Activated naive CD4-positive, alpha-beta T cell treated with Interleukin-2 at 50 U/mL for 16 hours (primary cell): ENCODE data around the gene PSME1.
"Not testable (repeated sequence)": the region's sequence is repeated elsewhere in the genome, so short reads cannot be mapped to it uniquely, and the experiment has no call there.

ENCODE experiments used
- DNase-seq: peaks from one replicate; pipeline ENCODE4 v3.0.0-alpha.2; 2020

The PSME1 gene

DNA sequence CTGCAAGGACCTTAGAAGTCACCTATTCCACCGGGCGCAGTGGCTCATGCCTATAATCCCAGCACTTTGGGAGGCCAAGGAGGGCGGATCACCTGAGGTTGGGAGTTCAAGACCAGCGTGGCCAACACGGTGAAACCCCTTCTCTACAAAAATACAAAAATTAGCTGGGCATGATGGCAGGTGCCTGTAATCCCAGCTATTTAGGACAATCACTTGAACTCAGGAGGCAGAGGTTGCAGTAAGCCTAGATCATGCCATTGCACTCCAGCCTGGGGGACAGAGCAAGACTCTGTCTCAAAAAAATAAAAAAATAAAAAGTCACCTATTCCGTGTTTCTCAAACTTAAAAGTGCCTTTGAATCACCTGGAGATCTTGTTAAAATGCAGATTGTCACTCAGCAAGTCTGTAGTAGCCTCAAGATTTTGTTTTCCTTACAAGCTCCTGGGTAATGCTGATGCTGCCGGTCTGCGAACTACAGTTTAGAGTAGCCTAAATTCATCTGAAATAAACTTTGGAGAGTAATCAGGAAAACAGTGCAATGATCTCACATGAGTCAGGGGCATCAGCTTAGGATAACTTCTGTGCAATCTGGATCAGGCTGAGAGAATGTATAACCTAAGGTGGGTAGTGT, 30.3 kb upstream of the PSME1 start:
- DNase-seq: not testable (repeated sequence)

DNA sequence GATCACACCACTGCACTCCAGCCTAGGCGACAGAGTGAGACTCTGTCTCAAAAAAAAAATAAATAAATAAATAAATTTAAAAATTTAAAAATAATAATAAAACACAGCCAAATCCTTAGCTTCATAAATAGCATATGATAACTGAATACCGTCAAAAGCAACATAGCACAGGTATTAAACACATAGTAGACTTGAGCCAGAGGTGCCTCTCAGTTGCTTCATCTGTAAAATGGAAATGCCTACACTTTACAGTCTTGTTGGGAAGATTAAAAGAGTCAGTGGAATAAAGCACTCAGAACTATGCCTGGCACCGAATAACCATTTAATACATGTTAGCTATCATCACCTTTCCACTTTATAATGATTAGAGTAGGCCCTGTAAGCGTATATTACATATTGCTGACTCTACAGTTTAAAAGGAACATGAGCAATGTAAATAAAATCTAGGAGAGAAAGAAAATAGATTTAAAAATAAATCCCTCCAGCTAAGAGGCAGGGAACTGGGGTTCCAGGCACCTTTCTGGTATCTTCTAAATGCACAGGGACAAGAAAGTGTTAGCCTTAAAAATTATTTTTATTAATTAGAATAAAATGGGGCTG, 29.2 kb upstream of the PSME1 start:
- DNase-seq: no peak

DNA sequence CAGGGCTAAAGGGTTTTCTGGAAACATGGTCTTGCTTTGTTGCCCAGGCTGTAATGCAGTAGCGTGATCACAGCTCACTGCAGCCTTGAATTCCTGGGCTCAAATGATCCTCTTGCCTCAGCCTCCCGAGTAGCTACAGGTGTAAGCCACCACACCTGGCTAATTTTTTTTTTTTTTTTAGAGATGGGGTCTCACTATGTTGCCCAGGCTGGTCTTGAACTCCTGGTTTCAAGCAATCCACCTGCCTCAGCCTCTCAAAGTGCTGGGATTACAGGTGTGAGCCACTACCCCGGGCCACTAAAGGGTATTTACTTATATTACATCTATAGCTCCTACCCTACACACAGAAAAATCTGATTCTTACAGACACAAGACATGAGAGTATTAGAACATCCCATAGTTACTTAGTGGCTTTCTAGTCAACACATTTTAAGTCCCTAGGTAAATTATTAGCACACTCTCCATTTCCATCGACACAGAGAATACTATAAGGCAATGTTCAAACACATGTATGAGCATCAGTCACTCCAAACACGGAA, 27.6 kb upstream of the PSME1 start:
- no peak for DNase-seq

DNA sequence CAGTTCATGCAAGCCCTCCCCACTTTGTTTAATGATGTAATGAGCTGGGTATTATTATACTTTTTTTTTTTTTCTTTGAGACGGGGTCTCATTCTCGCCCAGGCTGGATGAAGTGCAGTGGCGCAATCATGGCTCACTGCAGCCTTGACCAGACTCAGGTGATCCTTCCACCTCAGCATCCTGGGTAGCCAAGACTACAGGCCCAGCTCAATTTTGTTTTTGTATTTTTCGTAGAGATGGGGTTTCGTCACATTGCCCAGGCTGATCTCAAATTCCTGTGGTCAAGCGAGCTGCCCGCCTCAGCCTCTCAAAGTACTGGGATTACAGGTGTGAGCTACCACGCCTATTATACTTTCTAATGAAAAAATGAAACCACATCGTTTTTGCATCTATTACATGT, 25.9 kb upstream of the PSME1 start:
- DNase-seq: no peak

DNA sequence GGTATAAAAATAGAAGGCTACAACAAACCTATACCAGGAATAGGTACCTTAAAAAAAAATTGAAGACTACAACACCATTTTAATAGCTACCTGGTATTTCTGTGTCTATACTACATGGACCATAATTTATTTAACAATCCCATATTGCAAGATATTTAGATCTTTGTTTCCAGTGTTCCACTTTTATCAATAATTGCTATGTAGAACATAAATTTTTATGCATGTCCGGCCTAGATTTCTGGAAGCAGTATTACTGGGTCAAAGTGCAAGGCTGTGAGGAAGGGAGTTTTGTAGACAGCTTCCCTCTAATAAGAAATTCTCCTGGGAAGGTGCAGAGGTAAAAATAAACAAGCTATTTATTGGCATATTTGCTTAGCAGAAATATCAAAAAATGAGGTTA, 25.5 kb upstream of the PSME1 start:
- DNase-seq: no peak

DNA sequence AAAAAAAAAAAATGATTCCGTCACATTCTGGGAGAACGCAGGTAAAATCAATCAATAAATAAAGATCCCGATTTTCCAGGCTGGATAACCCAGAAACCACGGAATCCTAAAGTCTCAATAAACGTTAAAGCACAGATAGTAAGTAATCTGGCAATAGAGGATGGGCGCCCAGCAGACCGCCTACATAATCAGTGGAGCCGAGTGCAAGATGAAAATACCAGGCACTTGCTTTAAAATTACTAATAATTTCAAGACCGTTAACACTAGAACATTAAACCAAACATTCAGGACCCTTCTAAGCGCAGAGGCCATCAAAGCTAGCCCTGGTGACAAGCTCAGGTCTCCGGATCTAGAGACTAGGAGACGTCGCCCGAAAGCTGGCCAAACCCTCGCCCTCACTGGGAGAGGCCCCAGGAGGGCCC, 22.6 kb upstream of the PSME1 start:
- DNase-seq: no peak

DNA sequence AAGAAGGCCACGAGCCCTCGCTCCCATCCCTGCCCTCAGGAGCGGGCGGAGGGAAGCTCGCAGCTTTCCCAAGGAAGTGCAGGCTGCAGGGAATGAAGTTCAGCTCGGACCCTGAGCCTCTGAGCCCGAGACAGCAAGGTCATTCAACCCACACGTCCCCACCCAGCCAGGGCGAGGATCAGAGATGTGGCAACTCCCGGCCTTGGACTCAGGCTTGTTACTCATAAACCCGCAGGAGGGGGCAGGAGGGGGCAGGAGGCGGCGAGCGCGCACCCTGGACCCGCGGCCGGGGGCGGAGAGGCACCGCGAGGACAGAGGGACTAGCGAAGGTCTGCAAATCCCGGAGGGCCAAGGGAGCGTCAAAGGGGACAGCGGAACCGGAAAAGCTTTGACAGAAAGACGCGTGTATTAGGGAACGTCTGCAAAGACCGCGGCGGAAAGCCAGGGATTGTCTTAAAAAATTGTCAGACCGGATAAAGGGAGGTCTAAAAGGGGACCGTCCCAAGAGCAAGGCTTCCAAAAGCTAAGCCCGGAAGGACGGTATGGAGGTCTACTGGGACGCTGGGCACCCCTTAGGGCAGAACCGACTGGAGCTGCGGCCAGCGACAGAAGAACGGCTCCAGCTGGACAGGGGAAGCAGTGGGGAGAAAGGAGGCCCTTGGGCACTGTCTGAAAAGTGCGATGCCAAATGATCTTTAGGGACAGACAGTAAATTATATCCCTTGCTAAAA, 22.0 kb upstream of the PSME1 start:
- peak; percentile 80 for DNase-seq

DNA sequence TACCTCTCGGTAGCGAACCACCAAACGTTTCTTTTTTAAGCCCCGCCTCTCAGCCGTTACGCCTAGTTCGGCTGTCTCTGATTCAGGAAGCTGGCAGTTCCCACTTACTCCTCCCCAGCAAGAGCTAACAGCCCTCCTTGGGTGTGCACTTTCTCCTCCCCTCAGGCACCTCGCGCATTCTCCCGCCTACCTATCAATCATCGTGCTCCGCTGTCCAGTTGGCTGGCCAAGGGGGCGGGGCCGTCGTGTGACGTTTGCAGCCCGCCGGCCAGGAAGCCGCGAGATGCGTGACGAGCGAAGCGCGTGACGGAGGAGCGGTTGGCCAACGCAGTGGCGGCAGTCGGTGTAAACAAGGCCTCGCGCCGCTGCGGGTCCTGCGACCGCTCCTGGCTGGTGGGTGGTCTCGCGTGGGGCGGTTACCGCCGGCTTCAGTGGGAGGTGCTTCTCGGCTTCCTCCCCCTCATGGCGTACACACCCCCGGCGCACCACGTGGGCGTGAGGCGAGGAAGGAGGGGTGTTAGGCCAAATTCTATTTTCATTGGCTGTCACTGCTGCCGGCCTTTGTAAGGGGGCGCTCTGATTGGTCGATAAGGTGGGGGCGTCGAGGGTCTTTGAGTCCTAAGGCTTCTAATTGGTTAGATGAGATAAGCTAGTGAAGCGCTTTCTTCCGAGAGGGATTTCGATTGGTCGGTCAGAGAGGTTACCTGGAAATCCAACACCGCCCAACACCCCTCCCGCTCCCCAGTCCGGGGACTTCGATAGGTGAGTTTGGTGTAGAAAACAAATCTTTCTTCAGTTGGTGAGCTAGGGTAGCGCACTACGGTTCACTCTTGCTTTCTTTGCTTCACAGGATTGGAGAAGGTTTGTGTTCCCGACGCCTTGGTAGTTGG, 21.2 kb upstream of the PSME1 start, which contains the start of the genes DCAF11 and NRL:
DCAF11 (plus strand) TSS at position 246 of the 890 bp plus-strand sequence. CDS start 818 bp downstream, outside the sequence.
NRL (minus strand) TSS at position 418 of the 890 bp plus-strand sequence. CDS start 32,101 bp downstream, outside the sequence.
- peak; percentile 98 for DNase-seq

DNA sequence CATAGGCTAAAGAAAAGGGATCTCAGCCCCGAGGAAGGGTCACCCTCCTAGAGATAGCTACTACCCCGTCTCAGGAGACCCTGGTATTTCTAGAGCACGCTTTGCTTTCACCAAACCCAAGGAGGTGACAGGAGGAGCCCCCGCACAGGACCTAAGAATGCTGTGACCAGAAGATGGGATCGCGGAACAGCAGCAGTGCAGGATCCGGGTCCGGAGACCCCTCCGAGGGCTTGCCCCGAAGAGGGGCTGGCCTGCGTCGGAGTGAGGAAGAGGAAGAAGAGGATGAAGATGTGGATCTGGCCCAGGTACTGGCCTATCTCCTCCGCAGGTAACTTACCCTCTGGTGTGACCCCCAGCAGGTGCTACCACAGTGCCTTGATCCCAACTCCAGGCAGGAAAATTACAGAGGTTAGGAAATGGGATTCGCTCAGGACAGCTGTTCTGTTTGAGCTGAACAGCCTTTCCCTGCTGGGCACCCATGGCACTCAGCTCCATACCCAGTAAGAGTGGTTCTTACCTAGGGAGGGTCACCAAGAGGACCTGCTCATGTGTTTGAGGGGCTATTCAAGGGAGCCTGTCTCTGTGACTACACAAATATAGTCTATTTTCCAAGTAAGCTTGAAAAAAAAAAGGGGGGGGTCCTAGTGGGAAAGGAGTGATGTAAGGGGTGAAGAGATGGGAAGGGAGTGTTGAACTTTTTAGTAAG, 20.4 kb upstream of the PSME1 start:
- DNase-seq: no peak

DNA sequence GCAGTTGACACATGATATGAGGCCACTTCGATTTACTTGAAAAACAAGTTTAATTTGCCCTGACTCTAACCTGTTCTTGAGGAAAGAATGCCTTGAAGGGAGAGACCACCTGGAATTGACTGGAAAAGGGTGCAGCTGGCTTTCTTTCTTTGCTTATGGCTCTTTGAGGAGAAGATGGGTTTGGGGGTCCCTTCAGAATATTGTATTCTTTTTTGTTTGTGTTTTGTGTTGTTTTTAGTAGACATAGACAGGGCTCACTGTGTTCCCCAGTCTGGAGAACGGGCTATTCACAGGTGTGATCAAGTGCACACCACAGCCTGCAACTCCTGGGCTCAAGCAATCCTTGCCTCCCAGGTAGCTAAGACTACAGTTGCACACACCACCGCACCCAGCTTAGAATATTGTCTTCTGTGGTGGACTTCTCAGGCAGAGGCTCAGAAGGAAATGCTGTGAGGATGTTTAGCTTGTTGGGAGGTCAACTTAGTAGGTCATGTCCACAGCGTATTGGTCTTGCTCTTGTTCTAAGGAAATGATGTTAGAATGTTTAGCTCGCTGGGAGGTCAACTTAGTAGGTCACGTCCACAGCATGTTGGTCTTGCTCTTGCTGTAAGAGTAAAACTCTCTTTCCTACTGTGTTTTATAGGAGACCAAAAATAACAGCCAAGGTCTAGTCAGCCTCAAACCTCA, 19.7 kb upstream of the PSME1 start:
- no peak for DNase-seq

DNA sequence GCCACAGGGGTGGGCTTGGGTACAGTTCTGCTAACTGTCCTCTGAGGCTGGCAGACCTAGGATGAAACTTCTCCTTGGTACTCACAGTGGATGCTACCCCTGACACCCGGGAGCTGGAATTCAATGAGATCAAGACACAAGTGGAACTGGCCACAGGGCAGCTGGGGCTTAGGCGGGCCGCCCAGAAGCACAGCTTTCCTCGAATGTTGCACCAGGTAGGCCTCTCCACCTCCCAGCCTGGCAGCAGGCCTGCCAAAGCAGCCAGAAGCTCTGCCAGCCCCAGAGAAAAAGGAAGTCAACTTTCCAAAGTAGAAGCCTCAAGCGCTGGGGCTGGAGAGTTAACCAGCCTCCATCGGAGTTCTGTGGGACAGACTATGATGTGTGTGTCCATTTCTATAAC, 18.8 kb upstream of the PSME1 start:
- DNase-seq: no peak

DNA sequence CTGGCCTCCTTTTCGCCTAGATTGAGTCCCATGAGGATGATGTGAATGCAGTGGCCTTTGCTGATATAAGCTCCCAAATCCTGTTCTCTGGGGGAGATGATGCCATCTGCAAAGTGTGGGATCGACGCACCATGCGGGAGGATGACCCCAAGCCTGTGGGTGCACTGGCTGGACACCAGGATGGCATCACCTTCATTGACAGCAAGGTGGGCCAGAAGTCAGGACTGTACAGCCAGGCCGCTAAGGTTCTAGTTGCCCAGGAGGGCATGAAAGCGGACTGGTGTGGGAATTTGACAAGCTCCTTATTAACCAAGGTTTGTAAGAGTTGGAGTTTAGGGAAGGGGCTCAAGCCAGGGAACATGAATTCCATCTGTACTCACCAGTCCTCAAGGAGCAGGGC, 16.3 kb upstream of the PSME1 start:
- no peak for DNase-seq

DNA sequence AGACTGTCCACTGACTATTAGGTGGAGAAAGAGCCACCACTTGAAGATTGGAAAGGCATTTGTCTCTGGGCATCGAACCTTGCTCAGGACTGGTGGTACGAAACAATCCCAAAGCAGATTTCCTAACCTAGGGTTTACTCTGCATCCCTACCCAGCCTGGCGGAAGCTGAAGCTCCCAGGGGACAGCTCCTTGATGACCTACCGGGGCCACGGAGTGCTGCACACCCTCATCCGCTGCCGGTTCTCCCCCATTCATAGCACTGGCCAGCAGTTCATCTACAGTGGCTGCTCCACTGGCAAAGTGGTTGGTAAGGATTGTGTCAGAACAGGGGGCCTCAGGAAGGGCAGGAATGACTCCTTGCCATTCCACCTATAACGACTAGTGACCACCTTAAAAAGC, 14.8 kb upstream of the PSME1 start:
- DNase-seq: no peak

DNA sequence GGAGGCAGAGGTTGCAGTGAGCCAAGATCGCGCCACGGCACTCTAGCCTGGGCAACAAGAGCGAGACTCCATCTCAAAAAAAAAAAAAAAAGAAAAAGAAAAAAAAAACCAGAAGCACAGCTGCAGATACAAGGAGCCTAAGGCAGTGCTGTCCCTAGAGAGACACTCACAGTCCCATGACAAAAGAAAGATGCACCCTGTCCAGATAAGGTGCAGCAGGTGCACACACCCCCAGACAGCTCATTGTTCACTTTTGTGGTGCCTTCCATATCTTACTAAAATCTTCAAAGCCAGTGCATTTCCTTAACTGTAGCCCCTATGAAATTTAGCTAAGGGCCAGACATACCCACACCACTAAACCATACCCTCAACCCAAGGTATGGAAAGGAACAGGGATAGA, 13.6 kb upstream of the PSME1 start:
- DNase-seq: no peak

DNA sequence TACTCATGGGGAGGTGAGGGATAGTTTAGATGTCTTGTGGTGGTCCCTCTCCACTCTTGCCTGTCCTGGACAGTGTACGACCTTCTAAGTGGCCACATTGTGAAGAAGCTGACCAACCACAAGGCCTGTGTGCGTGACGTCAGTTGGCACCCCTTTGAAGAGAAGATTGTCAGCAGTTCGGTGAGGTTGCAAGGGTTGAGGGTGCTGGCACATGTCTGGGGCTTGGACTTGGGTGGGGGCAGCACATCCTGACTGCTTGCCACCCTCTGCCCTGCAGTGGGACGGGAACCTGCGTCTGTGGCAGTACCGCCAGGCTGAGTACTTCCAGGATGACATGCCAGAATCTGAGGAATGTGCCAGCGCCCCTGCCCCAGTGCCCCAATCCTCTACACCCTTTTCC, 13.1 kb upstream of the PSME1 start:
- DNase-seq: no peak

DNA sequence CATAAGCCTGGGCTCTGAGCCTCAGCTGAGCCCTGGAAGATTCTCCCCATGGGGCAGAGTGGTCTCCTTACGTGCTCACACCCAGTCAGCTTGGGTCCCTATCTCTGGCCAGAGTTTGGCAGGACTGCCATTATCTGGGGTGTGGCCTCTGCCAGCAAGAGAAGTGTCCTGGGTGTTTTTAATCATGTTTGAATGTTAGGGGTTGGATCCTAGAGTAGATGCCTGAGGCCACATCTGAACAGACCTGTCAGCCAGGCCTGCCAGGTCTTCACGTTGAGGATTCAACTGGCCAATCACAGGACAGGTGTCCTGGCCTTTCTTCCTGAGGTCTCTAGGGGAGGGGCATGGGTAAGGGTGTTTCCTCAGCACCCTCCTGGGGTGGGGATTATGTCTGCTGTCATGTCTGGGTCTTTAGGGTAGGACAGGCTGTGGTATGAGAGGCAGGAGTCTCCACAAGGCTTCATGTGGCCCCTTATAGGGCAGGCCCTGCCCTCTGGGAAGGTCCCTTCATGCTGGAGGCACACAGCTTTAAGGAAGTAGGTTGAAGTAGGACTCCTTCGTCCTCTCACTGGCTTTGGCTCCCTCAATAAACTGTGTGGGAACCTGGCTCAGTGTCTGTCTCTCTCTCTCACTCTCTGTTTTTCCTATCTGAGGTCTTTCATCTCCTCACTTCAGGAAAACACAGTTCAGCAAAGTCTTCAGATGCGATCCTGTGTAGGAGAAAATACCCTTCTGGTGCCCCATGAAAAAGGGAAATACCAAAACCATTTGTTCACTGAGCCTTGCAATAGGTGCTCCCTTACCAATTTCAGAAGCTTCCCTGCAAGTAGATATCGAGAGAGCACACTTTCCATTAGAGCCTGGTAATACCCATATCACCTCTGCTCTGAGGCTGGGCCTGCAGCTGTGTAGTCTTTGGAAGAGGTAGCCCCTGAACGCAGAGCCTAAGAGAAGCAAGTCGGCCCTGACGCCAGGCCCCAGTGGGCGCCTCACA, 12.3 kb upstream of the PSME1 start:
- no peak for DNase-seq

DNA sequence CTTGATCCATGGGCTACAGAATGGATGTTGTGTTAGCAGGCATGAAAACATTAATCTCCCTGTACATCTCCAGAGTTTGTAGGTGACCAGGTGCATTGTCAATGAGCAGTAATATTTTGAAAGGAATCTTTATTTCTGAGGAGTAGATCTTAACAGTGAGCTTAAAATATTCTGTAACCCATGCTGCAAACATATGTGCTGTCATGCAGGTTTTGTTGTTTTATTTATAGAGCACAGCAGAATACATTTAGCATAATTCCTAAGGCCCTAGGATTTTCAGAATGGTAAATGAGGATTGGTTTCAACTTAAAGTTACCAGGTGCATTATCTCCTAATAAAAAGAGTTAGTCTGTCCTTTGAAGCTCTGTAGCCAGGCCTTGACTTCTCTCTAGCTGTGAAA, 9.1 kb upstream of the PSME1 start:
- DNase-seq: no peak

DNA sequence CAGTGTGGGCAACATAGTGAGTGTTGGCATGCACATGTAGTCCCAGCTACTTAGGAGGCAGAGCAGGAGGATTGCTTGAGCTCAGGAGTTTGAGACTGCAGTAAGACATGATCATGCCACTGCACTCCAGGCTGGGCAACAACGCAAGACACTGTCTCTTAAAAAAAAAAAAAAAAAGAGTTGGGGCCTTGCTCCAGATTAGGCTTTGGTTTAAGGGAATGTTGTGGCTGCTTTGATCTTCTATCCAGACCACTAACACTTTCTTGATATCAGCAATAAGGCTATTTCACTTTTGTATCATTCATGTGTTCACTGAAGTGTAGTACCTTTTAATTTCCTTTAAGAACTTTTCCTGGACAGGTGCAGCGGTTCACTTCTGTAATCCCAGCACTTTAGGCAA, 8.3 kb upstream of the PSME1 start:
- DNase-seq: no peak

DNA sequence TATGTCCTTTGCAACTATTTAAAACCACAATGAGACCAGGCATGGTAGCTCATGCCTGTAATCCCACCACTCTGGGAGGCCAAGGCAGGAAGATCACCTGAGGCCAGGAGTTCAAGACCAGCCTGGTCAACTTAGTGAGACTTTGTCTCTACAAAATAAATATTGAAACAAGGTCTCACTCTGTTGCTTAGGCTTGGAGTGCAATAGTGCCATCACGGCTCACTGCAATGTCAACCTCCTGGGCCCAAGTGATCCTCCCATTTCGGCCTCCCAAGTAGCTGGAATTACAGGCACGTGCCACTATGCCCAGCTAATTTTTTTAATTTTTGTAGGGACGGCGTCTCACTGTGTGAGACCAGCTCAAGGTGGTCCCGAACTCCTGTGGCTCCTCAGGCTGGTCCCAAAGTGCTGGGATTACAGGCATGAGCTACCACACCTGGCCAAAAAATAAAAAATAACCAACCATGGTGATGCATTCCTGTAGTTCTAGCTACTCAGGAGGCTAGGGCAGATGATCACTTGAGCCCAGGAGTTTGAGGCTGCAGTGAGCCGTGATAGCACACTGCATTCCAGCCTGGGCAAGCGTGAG, 6.5 kb upstream of the PSME1 start:
- DNase-seq: no peak

DNA sequence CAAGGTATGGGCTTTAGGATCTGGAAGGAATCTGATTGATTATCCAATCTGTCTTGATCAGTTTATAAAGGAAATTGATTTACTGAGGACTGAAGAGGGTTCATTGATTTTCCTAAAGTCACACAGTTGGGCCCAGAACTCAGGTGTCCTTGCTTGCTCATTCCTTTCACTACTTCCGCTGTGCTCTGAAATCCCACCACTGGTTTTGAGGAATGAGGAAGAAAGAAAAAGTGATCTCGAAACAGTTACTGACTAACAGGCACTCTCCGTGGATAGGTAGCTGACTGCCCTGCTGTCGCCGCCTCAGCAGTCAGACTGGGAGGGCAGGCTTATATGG, 5.6 kb upstream of the PSME1 start, which contains the start of gene FITM1:
FITM1 (plus strand) TSS at position 280 of the 337 bp plus-strand sequence. CDS start 905 bp downstream, outside the sequence.
- DNase-seq: no peak
